Left colon (tissue), 2 donors: ENCODE measurements around the gene CD300A. TPM values are rescaled to one million over a fixed set of nuclear protein-coding genes. Genes with fewer than 3 reads are reported as not detected.

ENCODE experiments used
- ATAC-seq: fragments of 200-7000 bp; cut with Tn5 transposase; one replicate; pipeline ENCODE4 v1.9.1; 2020; ENCODE audit warnings: mild to moderate bottlenecking, moderate library complexity
- DNase-seq, 2 donors: peaks; one replicate each; pipeline ENCODE4 v3.0.0-alpha.2; 2020
- intact Hi-C, 2 donors: fragments of 100-400 bp; cut with DNase I in 1 of 2; cut with micrococcal nuclease in 1 of 2; formaldehyde crosslinking; loops; one replicate each; pipeline versions ENCODE4 v1.11.2 to v1.14.0; 2022; cut with DNase I, micrococcal nuclease
- total RNA-seq, 2 donors: library from RNA; stranded (reverse); fragmentation: NEBNext Ultra II Directional; extraction: Animal tissue kit (Norgen Biotek cat#: 25700); gene quantifications; one replicate each; pipeline ENCODE4 v1.2.1, GENCODE V29; 2021
- donor health status: DM: no; HTN: no; CAD: no.
- donor health status: DM: yes; HTN: yes; CAD: no.

The CD300A gene
- total RNA-seq, 2 donors from 2014 or later: 1.8 to 7.9 TPM

- intact Hi-C loops: no loop called here
- DNase-seq (no peak), ATAC-seq (no peak)
These were observed 59.4 kb downstream of the CD300A start for GRCh38 chr17:74525781-74526288.

GRCh38 chr17:74526681-74527080, 60.2 kb downstream of the CD300A start:
- ATAC-seq: no peak
- intact Hi-C loops: no loop called here
- DNase-seq: no peak

- intact Hi-C loops: no loop called here
- ATAC-seq: no peak
- DNase-seq: no peak
These were observed 60.6 kb downstream of the CD300A start for GRCh38 chr17:74527081-74527480.

GRCh38 chr17:74527756-74528155, 61.3 kb downstream of the CD300A start:
- DNase-seq: no peak
- intact Hi-C loops: no loop called here
- ATAC-seq: no peak

- intact Hi-C loops: no loop called here
- ATAC-seq: no peak
- no peak for DNase-seq
These were observed 62.2 kb downstream of the CD300A start for GRCh38 chr17:74528491-74529199.

GRCh38 chr17:74529243-74529642, 62.8 kb downstream of the CD300A start:
- intact Hi-C loops: no loop called here
- no peak for DNase-seq
- no peak for ATAC-seq

- intact Hi-C loops: no loop called here
- no peak for ATAC-seq
- DNase-seq: no peak
These were observed 64.4 kb downstream of the CD300A start for GRCh38 chr17:74530831-74531150.

- intact Hi-C loops: no loop called here
- DNase-seq (no peak), ATAC-seq (no peak)
These were observed 64.9 kb downstream of the CD300A start, which contains the start of gene CD300LB for GRCh38 chr17:74531231-74531761. Gene CD300LB, minus strand, starts transcription at chr17:74531475. Its CDS starts 125 bp downstream, at chr17:74531350.

GRCh38 chr17:74532115-74532514, 65.7 kb downstream of the CD300A start:
- peak; percentile 34 to 38 for DNase-seq
- peak; percentile 16 for ATAC-seq
- intact Hi-C loops: no loop called here

Other genes with a start within 250 kb of the CD300A start
- not detected for gene DNAI2, start 192.4 kb upstream of the CD300A start, total RNA-seq
- gene KIF19, start 140.4 kb upstream of the CD300A start, total RNA-seq: 1 to 10 TPM; 2.1 to 3.5 TPM
- gene BTBD17, start 104.8 kb upstream of the CD300A start, total RNA-seq: under 1 TPM in 1 of 2 donors, not detected in 1; 0.24 TPM
- gene GPR142, start 99.1 kb upstream of the CD300A start, total RNA-seq: under 1 TPM in 1 of 2 donors, not detected in 1; 0.31 TPM
- gene GPRC5C, start 34.5 kb upstream of the CD300A start, total RNA-seq: 100 to 1,000 TPM; 155 to 161 TPM
- under 1 TPM; 0.12 to 0.25 TPM for gene CD300LB, start 64.8 kb downstream of the CD300A start, total RNA-seq
- gene CD300C, start 79.5 kb downstream of the CD300A start, total RNA-seq: 1 to 10 TPM in 1 of 2 donors, under 1 TPM in 1; 0.24 to 1.1 TPM
- not detected for gene CD300H, start 100.9 kb downstream of the CD300A start, total RNA-seq
- gene CD300LD, start 125.6 kb downstream of the CD300A start, total RNA-seq: not detected
- gene CD300E, start 157.1 kb downstream of the CD300A start, total RNA-seq: under 1 TPM in 1 of 2 donors, not detected in 1; 0.39 TPM
- 1 to 10 TPM in 1 of 2 donors, under 1 TPM in 1; 0.82 to 2.0 TPM for gene CD300LF, start 246.3 kb downstream of the CD300A start, total RNA-seq